GM12874 (cell line): ENCODE measurements around the gene ZNF808.

Experiments
- CTCF ChIP-seq: IDR thresholded peaks from 2 replicates; pipeline ENCODE4 v1.5.1; 2011; ENCODE audit warnings: low read depth, mild to moderate bottlenecking, control low read depth, low read length, moderate library complexity; ENCODE audit not compliant: insufficient read depth

ZNF808 gene

GRCh38 chr19:52536448-52536800, 9.0 kb downstream of the ZNF808 start:
- no peak for TF ChIP-seq CTCF

DNA sequence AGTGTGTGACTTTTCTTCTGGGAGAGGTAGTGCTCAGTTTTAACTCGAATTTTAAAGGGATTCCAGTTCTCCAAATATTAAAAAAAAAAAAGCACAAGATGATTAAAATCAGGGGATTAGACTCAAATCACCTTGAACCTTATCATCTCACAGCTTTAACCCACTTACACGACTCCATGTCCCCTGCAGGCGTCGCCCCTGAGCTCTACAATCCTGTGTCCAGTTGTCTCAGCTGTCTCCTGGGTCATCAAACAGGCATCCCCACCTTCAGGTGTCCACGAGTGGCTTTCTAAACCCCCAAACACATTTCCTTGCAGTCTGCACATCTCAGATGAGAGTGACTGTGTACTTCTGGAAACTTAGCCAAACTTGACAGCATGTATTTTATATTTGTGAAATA, 14.1 kb downstream of the ZNF808 start:
- no peak for TF ChIP-seq CTCF

GRCh38 chr19:52542984-52543664, 15.7 kb downstream of the ZNF808 start:
- TF ChIP-seq CTCF, result no peak

DNA sequence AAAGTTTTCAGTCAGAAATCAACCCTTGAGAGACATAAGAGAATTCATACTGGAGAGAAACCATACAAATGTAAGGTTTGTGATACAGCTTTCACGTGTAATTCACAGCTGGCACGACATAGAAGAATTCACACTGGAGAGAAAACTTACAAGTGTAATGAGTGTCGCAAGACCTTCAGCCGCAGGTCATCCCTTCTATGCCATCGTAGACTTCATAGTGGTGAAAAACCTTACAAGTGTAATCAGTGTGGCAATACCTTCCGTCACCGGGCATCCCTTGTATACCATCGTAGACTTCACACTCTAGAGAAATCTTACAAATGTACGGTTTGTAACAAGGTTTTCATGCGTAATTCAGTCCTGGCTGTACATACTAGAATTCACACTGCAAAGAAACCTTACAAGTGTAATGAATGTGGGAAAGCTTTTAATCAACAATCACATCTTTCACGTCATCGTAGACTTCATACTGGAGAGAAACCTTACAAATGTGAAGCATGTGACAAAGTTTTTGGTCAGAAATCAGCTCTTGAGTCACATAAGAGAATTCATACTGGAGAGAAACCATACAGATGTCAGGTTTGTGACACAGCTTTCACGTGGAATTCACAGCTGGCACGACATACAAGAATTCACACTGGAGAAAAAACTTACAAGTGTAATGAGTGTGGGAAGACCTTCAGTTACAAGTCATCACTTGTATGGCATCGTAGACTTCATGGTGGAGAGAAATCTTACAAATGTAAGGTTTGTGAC, 26.9 kb downstream of the ZNF808 start:
- no peak for TF ChIP-seq CTCF

- no peak for TF ChIP-seq CTCF
Measured at GRCh38 chr19:52557231-52557995, 29.9 kb downstream of the ZNF808 start.

- TF ChIP-seq CTCF, result no peak
Measured at GRCh38 chr19:52566121-52566520, 38.7 kb downstream of the ZNF808 start.

GRCh38 chr19:52566588-52566987, 39.1 kb downstream of the ZNF808 start:
- no peak for TF ChIP-seq CTCF
